Fibroblast of skin of scalp (primary cell): Measurements from ENCODE around the gene ADAD2.

Experiments used
- DNase-seq: peaks from one replicate; pipeline ENCODE4 v3.0.0-alpha.2; 2013

Gene ADAD2

DNA sequence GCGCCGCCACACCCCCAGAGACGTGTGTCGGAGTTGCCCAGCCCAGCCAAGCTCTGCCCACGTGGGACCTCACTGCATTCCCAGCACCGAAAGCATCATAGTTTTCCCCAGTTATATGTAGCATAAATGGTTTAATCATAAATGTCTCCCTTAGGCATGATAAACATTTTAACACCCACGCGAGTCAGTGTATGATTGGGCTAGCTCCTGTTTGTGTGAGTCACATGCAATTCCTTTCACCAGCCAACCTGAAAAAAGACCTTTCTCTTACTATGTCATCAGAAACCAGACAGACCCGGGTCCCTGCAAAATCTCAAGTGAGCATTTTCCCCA lies 13.2 kb upstream of the ADAD2 start:
- DNase-seq = peak; percentile 53

GRCh38 chr16:84178146-84178765 lies 12.7 kb upstream of the ADAD2 start:
- DNase-seq = no peak

GRCh38 chr16:84178892-84179611 lies 11.9 kb upstream of the ADAD2 start:
- no peak for DNase-seq

DNA sequence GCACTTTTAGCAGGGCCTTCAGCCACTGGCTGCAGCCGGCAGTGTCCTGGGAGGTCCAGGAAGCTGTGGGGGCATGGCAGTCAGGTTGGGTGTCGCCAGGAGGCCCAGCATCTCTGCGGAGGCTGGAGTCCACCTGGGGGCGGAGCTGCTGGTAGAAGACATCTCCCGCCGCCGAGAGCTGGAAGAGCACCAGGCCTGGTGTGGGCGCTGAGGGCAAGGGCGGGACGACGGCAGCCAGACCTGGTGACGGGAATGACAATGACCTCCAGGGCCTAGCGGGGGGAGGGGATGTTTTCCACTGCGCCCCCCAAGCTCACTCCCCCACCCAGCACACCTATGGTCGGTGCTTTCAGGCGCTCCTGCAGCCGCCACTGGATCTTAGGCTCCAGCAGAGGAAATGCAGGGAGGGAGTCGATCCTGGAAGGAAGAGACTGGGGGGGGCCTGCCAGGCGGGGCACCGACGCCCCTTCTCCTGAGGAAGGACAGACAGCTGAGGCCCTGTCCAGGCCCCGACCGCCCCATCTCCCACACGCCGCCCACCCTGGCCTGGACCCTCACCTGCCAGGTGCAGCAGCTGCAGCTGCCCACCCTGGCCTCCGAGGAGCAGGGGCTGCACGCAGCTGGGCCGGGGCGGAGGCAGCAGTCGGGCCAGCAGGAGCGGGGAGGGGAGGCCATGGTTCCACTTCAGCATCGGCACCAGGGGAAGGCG lies 11.2 kb upstream of the ADAD2 start:
- DNase-seq = no peak

DNA sequence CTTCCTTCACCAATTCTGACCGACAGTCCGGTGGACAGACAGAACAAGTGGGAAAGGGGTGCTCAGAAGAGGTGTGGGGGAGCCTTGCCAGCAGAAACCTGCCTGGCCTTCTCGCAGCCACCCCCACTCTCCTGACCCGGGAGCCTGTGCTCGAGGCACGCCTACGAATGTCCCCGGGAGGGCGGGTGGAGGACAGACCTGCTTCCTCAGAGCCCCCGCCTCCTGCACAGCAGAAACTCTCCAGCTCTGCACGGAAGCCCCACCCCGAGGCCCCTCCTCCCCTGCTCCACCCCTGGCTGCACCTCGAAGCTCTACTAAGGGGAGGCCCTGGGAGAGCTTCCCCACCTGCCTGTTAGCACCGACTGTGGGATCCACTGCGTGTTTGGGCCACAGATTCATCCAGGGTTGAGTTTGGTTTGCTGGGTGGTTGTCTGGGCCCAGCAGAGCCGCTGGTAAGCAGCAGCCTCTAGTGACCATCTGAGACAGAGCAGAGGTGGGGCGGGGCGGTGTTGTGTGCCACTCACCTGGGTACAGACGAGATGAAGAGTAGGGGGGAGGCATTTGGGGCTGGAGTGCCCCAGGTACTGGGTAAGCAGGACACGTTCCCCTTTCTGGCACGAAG lies 10.3 kb upstream of the ADAD2 start:
- DNase-seq = no peak

DNA sequence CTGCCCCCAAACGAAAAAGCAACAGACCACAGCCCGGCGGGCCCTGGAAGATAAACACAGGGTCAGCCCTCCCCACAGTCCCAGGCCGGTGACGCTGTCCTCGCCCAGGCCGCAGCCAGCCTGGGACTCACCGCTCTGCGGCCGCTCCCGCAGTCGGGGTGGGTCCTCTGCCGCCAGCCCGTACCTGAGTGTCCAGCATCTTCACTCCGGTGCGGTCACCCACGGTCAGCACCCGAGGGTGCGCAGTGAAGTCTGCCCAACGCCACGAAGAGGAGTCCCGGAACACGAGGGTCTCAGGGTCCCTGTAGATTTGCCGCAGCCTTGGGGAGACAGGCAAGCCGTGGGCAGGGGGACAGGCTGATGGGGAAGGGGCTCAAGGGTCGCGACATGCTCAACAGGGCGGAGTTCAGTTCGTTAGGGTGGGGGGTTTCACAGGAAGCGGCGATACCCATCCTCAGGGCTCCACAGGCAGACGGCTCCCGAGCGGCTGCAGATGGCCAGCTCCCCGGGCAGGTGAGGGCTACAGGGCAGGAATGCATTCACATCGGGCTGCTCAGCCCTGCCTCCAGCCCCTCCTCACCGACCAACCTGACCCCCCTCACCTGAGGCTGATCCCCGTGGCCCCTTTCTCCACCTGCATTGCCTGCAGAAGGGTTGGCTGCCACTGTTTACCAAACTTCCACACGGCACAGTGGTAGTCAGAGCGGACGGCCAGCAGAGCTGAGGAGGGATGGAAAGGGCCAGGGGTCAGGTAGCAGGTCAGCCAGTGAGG lies 9.6 kb upstream of the ADAD2 start:
- no peak for DNase-seq

DNA sequence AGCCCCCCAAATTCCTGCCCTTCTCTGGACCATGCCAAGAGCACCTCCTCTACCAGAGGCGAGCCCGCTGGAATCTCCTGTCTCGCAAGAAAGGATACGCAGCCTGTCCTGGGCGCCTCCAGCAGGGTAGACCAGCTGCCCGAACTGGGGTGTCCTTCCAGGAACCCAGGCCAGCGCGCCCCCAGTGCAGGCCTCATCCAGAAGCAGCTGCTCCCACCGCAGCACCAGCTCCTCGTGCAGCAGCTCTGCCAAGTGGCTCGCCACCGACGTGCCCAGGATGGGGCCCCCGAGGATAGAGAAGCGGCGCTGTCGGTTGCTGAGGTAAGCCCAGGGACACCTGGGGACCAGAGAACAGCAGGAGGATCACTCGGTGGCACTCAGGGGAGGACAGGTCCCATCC lies 8.9 kb upstream of the ADAD2 start:
- DNase-seq = no peak

GRCh38 chr16:84182680-84183571 lies 8.0 kb upstream of the ADAD2 start:
- no peak for DNase-seq

GRCh38 chr16:84183572-84183875 lies 7.4 kb upstream of the ADAD2 start:
- DNase-seq = no peak

GRCh38 chr16:84183911-84184591 lies 6.9 kb upstream of the ADAD2 start:
- no peak for DNase-seq

DNA sequence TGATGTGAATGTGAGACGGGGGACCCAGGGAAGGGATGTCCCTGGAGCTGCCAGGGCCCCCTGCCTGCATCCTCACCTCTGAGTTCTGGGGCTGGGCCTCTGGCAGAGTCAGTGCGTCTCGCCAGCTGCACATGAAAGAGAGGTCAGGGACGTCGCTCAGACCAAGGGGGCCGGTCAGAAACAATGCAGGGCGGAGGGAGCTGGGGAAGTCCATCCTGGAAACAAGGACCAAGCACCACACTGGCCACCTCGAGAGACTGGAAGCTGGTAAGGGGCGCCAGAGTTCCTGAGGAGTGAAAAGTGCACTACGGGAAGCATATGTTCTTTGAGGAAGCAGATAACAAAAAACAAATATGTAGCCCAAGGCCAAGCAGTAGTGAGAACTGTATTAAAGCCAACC lies 6.2 kb upstream of the ADAD2 start:
- DNase-seq = no peak

- DNase-seq = peak; percentile 95
Measured at GRCh38 chr16:84186685-84187437, 4.1 kb upstream of the ADAD2 start, which contains the start of gene TAF1C. TAF1C (minus strand) TSS chr16:84187057; CDS start chr16:84184988, 2,069 bp downstream.

DNA sequence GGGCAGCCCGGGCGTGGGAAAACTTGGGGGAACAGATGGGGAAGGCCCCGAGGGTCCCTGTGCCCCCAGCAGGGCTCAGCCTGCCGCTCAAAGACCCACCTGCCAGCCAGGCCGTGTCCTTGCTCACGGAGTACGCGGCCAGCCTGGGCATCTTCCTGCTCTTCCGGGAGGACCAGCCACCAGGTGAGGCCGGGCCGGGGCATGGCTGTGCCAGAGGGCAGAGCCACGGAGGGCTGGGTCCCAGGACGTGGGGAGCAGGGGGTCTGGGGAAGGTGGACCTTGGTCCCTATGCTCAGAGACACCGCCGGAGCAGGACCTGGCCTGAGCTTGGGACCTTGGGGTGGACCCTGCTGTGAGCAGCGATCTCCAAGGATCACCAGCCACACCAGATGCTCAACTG lies 509 bp downstream of the ADAD2 start:
- no peak for DNase-seq

GRCh38 chr16:84193480-84193879 lies 2.5 kb downstream of the ADAD2 start:
- no peak for DNase-seq

DNA sequence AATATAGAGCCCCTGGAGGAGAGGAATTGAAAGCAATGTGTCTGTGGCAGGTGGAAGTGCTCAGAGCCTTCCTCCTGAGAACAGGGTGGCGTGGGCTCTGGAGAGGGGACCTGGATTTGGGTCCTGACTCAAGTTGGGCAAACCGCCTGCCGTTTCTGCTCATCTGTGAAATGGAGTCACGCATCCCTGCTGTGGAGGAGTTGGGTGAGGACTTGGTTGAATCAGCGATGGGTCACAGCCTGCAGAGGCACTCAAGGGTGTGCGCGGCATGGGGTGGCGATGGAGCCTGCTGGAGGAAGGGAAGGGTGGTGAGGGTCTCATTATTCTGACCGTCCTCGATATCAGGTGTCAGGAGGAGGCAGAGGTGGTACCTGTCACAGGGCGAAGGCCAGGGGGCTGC lies 3.1 kb downstream of the ADAD2 start:
- DNase-seq = no peak

DNA sequence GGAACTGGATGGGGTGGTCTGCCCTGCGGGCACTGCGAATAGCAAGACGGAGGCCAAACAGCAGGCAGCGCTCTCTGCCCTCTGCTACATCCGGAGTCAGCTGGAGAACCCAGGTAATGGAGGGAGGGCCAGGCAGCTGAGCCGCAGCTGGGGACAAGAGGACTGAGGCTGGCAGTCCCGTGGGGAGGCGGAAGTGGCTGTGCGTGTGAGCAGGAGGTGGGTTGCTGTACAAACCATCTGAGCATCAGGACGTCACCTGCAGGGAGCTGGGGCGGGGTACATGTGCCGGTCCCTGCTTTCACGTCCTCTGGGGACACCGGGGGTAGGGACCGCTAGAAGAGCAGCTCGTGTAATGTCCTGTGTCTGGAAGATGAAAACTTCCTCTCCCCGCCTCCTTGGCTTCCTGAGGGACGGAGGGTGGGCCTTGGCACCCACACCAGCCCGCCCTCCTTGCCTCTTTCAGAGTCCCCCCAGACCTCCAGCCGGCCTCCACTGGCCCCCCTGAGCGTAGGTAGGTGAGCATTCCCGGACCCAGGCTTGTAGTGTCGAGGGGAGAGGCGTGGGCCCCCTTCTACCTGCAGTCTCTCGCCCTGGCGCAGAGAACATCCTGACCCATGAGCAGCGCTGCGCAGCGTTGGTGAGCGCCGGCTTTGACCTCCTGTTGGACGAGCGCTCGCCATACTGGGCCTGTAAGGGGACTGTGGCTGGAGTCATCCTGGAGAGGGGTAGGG lies 3.7 kb downstream of the ADAD2 start:
- no peak for DNase-seq

- no peak for DNase-seq
Measured at GRCh38 chr16:84195201-84196093, 4.5 kb downstream of the ADAD2 start.

DNA sequence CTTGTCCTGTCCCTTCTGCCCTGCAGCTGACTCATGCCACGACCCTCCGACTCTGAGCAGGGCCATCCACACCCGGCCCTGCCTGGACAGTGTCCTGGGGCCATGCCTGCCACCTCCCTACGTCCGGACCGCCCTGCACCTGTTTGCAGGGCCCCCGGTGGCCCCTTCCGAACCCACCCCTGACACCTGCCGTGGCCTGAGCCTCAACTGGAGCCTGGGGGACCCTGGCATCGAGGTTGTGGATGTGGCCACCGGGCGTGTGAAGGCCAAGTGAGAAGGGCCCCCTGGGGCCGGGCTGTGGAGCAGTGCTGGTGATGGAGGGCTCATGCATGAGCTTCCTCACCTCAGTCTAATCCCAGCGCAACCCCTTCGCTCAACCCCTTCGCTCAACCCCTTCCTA lies 5.1 kb downstream of the ADAD2 start:
- DNase-seq = no peak
